Measurements from ENCODE around the gene PHC2.

GRCh38 chr1:33414879-33415278 is 16.0 kb downstream of the PHC2 start:
- no peak for TF ChIP-seq CTCF (IDR thresholded peaks at IDR 0.05; ENCODE audit: insufficient read depth, low read length, poor library complexity, severe bottlenecking)
- TF ChIP-seq EZH2phosphoT487 (conservative IDR thresholded peaks at IDR 0.05; ENCODE audit: low read length), result no peak
